Right renal cortex interstitium (tissue), 3 donors: ENCODE measurements around the gene IFFO2. TPM values are rescaled to one million over a fixed set of nuclear protein-coding genes. Genes with fewer than 3 reads are reported as not detected.
"Not testable (repeated sequence)": the region's sequence is repeated elsewhere in the genome, so short reads cannot be mapped to it uniquely, and the experiment has no call there.

Experiments
- DNase-seq, 3 donors: peaks; one replicate each; pipeline ENCODE4 v3.0.0-alpha.2; 2013; ENCODE audit warnings: low read depth in 3 of 3, low spot score in 2 of 3
- polyA plus RNA-seq, 3 donors: library from polyadenylated mRNA; unstranded; fragments of 120-200 nt; gene quantifications; one replicate each; pipeline ENCODE4 v1.2.1, GENCODE V29; 2013; ENCODE audit not compliant: insufficient read length in 3 of 3

The IFFO2 gene
- polyA plus RNA-seq, 3 donors: 26.0 to 27.7 (median 27.4) TPM

DNA sequence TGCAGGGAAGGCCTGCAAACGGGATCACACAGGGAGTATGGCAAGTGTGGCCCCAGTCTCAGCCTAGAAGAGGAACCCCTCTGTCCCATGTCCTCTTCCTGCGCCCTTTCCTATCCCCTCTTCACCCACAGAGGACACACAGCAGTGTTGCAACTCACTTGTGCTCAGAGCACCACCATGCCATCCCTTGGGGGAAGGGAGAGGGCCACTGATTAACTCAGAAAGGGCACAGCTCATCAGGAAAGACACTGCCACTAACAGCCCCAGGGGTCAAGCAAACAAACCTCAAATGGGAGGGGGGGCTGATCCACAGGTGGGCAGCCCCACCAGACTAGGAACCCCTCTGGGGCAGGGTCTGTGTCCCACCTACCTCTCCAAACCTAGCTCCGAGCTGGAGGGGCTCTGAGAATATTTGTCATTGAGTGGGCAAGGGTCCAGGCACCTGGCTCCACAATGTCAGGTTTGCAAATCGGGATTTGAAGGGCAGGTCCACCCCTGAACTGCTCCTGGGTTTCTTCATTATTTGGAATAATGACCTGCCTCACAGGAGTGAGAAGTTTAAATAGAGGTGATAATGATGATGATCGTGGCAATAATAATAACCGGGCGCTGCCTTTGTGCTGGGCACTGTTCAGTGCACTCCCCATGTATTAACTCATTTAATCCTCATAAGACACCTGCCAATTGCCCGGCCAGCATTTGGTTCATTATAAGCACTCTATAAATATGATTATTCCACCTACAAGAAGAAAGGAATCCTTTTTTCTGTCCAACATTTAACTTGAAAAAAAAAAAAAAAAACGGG lies 55.1 kb downstream of the IFFO2 start:
- no peak for DNase-seq

DNA sequence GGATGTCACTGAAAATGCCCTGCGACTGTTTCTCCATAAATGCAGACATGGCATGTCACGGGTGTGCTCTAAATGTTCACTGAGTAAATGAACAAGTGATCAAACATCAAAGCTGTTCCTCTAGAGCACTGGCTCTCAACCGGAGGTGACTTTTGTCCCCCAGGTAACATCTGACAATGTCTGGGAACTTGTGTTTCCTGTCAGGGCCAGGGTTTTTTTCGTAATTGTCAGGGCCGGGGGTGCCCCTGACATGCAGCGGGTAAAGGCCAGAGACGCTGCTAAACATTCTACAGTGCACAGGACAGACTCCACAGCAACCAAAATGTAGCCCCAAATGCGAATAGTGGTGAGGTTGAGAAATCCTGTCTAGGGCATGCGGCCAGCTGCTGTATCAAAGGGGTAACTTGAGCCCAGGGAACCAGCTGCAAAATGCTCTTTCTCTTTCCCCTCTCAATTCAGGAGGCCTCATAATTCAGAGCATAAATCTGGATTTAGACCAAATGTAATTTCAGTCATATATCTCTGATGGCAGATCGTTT lies 56.1 kb downstream of the IFFO2 start:
- DNase-seq: no peak

DNA sequence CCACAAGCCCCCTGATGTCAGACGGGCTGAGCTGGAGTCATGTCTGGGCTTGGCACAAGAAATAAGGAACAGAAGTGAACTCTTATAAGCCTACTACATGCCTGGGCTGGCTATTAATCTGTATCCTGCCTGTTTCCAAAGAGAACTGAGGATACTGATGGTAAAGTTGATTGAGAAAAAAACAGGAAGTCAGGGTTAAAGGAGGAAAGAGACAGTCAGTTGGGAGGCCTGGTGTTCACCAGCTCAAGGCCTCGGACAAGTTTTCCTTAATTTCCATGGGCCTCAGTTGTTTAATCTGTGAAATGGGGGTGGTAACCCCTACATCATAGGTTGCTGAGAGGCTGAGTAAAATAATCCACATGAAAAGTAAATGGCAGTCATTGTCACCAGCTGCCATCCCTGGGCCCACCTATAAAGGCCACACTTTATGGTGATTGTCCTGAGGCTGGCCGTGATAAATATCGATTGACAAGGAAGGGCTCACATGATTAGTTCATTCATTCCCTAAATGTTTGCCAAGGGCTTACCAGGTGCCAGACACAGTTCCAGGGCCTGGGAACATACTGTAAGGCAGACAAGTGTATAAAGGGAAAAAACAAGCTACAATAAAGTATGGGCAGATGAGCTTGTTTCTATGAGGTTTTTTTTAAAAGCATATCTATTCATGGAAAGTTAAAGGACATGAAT lies 57.0 kb downstream of the IFFO2 start:
- DNase-seq: no peak

- DNase-seq: no peak
These were observed 57.9 kb downstream of the IFFO2 start for GRCh38 chr1:18898567-18898966.

- no peak for DNase-seq
These were observed 61.2 kb downstream of the IFFO2 start for GRCh38 chr1:18895317-18895716.

GRCh38 chr1:18893120-18893519 lies 63.4 kb downstream of the IFFO2 start:
- DNase-seq: no peak

GRCh38 chr1:18891858-18892257 lies 64.6 kb downstream of the IFFO2 start:
- not testable (repeated sequence) for DNase-seq

GRCh38 chr1:18891426-18891780 lies 65.1 kb downstream of the IFFO2 start:
- no peak for DNase-seq

DNA sequence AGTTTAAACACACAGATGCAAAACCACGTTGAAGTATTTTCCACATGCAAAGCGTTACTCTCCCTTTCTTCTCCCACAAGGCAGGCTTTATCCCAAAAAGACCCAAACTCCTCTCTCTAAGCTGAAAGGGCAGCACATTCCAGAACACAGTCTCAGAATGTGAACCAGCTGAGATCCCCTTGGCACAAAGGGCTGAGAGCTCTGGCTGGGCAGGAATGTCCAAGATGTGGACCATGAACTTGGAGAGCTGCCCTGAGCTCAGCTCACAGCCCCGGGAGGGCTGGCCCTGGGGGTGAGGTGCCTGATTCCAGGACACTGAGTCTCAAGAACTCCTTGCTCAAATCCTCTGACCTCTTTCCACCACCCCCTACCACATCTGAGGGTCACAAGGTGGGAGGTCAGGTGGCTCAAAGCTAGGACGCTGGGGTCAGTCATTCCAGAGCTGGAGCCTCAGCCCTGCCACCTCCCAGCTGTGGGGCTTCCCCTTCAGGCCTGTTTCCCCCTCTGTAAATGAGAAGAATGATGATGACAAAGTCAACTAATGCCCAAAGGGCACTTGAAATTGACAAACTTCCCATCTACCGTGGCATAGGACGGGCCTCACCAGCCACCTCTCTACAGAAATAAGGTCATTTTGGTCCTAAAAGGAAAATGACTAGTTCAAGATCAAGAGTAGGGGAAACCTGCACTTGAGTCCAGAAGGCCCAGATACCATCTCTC lies 65.6 kb downstream of the IFFO2 start:
- no peak for DNase-seq

DNA sequence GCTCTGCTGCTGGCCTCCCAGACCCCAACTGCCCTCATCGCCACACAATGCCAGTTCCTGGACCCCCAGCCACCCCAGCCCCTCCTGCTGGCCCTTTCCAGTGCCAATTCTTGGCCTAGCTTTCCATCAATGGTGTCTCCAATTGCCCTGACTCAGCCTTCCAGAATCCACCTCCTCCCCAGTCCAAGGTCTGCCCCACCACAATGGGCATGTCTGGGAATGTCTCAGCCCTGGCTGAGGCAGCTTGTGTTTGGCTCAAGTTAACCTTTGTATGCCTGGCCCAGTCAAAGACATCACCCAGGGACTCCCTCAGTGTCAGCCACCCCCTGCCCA lies 70.5 kb downstream of the IFFO2 start:
- DNase-seq: no peak

GRCh38 chr1:18885311-18886002 lies 71.0 kb downstream of the IFFO2 start:
- no peak for DNase-seq

- no peak for DNase-seq
These were observed 71.7 kb downstream of the IFFO2 start for GRCh38 chr1:18884727-18885126.

DNA sequence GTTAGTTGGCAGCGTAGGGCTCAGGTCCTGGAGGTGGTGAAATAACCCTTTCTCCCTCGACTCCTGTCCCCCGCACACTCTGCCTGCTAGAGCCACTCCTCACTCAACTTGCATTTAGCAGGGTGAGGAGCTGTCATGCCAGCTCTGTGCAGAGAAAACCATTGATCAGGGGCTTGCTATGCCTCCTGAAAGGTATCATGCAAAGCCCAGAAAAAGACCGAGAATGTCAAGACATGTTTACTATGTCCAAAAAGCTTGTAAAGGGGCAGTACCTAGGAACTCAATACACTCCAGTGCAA lies 72.1 kb downstream of the IFFO2 start:
- DNase-seq: no peak

GRCh38 chr1:18883636-18884418 lies 72.6 kb downstream of the IFFO2 start:
- no peak for DNase-seq

GRCh38 chr1:18883079-18883478 lies 73.4 kb downstream of the IFFO2 start:
- no peak for DNase-seq

DNA sequence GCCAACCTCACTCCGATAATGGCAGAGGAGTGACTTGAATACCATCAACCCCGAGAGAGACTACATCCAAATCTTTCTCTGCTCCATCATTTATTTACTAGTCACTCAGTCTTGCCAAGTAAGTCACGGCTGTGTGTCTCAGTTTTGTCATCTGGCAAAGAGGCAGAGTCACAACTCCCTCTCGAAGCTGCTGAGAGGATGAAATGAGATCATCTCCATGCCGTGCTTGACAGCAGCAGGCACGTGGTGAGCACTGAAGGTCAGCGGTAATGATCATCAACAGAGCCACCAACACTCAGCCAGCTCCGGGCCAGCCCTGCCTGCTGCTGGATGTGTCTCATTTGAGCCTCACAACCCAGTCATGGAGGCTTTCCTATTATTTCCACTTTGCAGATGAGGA lies 74.0 kb downstream of the IFFO2 start:
- DNase-seq: no peak

- DNase-seq: no peak
These were observed 74.6 kb downstream of the IFFO2 start for GRCh38 chr1:18881642-18882431.

DNA sequence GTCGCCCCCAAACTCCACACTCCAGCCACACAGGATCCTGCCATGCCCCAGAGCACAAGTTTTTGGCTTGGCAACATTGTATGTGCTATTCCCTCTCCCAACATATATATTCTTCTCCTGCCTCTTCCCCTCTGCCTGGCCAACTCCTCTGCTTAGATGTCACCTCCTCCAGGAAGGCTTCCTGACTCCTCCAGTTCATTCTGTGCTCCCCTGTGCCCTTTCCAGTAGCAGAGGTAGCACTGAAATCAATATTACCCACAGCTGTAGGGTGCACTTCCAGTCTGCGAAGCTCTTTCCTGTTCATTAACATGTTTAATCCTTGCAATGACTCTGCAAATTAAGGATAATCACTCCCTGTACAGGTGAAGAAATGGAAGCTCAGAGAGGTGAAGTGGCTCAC lies 75.3 kb downstream of the IFFO2 start:
- DNase-seq: no peak

DNA sequence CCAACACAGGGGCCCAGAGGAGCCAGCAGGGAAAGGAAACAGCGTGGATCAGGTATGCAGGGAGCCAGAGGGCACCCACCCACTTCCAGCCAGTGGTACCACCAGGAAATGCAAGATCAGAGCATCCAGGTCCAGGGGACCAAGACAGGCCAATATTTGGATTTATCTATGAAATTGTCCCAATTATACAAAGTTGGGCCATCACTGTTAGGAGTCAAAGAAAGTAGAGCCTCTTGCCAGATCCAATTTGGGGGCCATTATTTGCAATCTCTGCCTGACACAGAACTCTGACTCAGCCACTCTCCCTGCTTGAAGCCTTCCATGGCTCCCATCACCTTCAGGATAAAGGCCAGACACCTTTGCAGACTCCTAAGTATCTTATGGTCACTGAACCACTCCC lies 75.9 kb downstream of the IFFO2 start:
- no peak for DNase-seq
